ENCODE data around the gene ARHGAP26. TPM values are rescaled to one million over a fixed set of nuclear protein-coding genes. Genes with fewer than 3 reads are reported as not detected.

The ARHGAP26 gene
- total RNA-seq, 1 experiment from 2014 or later: 34.5 TPM

DNA sequence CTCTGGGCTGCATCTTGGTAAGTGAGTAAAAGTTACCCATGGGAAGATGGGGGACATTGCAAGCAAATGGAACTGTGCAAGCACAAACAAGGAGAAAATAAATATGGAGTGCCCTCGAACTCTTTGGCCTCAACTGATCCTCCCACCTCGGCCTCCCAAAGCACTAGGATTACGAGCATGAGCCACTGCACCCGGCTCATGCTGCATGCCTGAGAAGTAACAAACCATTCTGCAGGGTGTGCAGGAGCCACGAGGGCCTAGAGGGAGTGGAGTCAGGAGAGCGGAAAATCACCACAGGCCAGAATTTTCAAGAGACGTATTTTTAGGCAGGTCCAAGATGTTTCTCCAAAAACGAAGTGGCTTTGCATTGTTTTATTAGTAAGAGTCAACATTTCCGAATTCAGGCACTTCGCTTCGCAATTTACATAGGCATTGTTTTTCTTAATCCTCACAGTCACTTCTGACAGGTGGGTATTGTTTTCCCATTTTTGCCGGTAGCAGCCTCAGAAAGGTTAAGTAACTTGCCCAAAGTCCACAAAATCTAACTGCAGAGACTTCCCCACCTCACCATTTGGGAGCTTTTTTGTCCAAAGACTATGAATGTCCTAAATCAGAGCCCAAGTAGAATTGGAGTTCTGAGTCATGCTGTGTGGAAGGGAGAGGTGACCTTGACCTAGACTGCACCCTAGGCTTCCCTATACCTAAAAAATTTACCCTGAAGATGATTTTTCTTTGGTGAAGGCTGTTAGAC lies 403.1 kb downstream of the ARHGAP26 start:
- Histone ChIP-seq H4K20me1 (ENCODE audit: insufficient read depth) (no peaks in the 10 kb centered on the region), H3K27ac (ENCODE audit: low read depth, low read length) (no peak overlapping the region), H3K36me3 (ENCODE audit: control insufficient read depth in 1 of 2, insufficient read depth in 2 of 2, low read length in 2 of 2) (no peaks in the 10 kb centered on the region), H2AFZ (ENCODE audit: low read depth, low read length, poor library complexity, severe bottlenecking) (no peak overlapping the region), H3K79me2 (ENCODE audit: insufficient read depth, low read length) (no peaks in the 10 kb centered on the region), H3K9me3 (ENCODE audit: control insufficient read depth in 1 of 2, insufficient read depth in 1 of 2, low read depth in 1 of 2, low read length in 2 of 2) (no peaks in the 10 kb centered on the region), H3K4me3 (replicated peaks in 1 of 2; ENCODE audit: low read depth in 1 of 2, low read length in 2 of 2) (no peak overlapping the region), H3K4me1 (ENCODE audit: control insufficient read depth in 1 of 2, insufficient read depth in 2 of 2, low read length in 2 of 2) (no peaks in the 10 kb centered on the region), H3K4me2 (ENCODE audit: low read length) (no peak overlapping the region), H3K27me3 (ENCODE audit: insufficient read depth, low read length) (no peaks in the 10 kb centered on the region), H3K9me2 (ENCODE audit: insufficient read depth) (no peaks in the 10 kb centered on the region), H3K9ac (ENCODE audit: low read length) (no peak overlapping the region)
- ChIA-PET CTCF (no interaction called here), POLR2A (no interaction called here), RAD21 (ENCODE audit: low non-redundant PET in 1 of 2, low total read pairs in 2 of 2, uncharacterized antibody in 2 of 2, unreplicated experiment in 2 of 2) (no interaction called here)
- TF ChIP-seq TCF7L2 (IDR thresholded peaks at IDR 0.05; ENCODE audit: borderline replicate concordance, extremely low read depth, insufficient read depth, insufficient read length) (no peak), SRF (IDR thresholded peaks at IDR 0.05; ENCODE audit: low read depth) (no peak), ZFX (IDR thresholded peaks at IDR 0.05) (no peak), ELF1 (IDR thresholded peaks at IDR 0.05; ENCODE audit: borderline replicate concordance, low read depth) (no peak), CEBPB (IDR thresholded peaks at IDR 0.05; ENCODE audit: low read depth) (no peak), EGR1 (IDR thresholded peaks at IDR 0.05; ENCODE audit: low read depth) (no peak), CBX3 (IDR thresholded peaks at IDR 0.05; ENCODE audit: low read depth) (no peak), SP1 (IDR thresholded peaks at IDR 0.05; ENCODE audit: low read depth) (no peak), POLR2A (IDR thresholded peaks at IDR 0.05; ENCODE audit: borderline replicate concordance, extremely low read depth, insufficient read depth, insufficient read length) (no peak), SIN3A (IDR thresholded peaks at IDR 0.05; ENCODE audit: low read depth) (no peak), EZH2 (IDR thresholded peaks at IDR 0.05) (no peak), RAD21 (IDR thresholded peaks at IDR 0.05; ENCODE audit: low read depth) (no peak), YY1 (IDR thresholded peaks at IDR 0.05; ENCODE audit: extremely low read depth, insufficient replicate concordance, low read depth, low read length) (no peak), ZNF274 (IDR thresholded peaks at IDR 0.05; ENCODE audit: low read depth, low read length) (no peak), FOSL1 (IDR thresholded peaks at IDR 0.05; ENCODE audit: low read depth) (no peak)
- TF ChIP-seq, protein P1, sequence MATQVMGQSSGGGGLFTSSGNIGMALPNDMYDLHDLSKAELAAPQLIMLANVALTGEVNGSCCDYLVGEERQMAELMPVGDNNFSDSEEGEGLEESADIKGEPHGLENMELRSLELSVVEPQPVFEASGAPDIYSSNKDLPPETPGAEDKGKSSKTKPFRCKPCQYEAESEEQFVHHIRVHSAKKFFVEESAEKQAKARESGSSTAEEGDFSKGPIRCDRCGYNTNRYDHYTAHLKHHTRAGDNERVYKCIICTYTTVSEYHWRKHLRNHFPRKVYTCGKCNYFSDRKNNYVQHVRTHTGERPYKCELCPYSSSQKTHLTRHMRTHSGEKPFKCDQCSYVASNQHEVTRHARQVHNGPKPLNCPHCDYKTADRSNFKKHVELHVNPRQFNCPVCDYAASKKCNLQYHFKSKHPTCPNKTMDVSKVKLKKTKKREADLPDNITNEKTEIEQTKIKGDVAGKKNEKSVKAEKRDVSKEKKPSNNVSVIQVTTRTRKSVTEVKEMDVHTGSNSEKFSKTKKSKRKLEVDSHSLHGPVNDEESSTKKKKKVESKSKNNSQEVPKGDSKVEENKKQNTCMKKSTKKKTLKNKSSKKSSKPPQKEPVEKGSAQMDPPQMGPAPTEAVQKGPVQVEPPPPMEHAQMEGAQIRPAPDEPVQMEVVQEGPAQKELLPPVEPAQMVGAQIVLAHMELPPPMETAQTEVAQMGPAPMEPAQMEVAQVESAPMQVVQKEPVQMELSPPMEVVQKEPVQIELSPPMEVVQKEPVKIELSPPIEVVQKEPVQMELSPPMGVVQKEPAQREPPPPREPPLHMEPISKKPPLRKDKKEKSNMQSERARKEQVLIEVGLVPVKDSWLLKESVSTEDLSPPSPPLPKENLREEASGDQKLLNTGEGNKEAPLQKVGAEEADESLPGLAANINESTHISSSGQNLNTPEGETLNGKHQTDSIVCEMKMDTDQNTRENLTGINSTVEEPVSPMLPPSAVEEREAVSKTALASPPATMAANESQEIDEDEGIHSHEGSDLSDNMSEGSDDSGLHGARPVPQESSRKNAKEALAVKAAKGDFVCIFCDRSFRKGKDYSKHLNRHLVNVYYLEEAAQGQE (IDR thresholded peaks at IDR 0.05; ENCODE audit: low read depth): no peak
- TF ChIP-seq, protein P2, sequence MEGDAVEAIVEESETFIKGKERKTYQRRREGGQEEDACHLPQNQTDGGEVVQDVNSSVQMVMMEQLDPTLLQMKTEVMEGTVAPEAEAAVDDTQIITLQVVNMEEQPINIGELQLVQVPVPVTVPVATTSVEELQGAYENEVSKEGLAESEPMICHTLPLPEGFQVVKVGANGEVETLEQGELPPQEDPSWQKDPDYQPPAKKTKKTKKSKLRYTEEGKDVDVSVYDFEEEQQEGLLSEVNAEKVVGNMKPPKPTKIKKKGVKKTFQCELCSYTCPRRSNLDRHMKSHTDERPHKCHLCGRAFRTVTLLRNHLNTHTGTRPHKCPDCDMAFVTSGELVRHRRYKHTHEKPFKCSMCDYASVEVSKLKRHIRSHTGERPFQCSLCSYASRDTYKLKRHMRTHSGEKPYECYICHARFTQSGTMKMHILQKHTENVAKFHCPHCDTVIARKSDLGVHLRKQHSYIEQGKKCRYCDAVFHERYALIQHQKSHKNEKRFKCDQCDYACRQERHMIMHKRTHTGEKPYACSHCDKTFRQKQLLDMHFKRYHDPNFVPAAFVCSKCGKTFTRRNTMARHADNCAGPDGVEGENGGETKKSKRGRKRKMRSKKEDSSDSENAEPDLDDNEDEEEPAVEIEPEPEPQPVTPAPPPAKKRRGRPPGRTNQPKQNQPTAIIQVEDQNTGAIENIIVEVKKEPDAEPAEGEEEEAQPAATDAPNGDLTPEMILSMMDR (IDR thresholded peaks at IDR 0.05 in 2 of 3, conservative IDR thresholded peaks at IDR 0.05 in 1 of 3; ENCODE audit: borderline replicate concordance in 1 of 3, insufficient read depth in 1 of 3, low read depth in 2 of 3, low read length in 2 of 3): no peak
- TF ChIP-seq, protein P3, sequence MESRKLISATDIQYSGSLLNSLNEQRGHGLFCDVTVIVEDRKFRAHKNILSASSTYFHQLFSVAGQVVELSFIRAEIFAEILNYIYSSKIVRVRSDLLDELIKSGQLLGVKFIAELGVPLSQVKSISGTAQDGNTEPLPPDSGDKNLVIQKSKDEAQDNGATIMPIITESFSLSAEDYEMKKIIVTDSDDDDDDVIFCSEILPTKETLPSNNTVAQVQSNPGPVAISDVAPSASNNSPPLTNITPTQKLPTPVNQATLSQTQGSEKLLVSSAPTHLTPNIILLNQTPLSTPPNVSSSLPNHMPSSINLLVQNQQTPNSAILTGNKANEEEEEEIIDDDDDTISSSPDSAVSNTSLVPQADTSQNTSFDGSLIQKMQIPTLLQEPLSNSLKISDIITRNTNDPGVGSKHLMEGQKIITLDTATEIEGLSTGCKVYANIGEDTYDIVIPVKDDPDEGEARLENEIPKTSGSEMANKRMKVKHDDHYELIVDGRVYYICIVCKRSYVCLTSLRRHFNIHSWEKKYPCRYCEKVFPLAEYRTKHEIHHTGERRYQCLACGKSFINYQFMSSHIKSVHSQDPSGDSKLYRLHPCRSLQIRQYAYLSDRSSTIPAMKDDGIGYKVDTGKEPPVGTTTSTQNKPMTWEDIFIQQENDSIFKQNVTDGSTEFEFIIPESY (IDR thresholded peaks at IDR 0.05; ENCODE audit: extremely low read depth, insufficient replicate concordance, low read length): no peak
- TF ChIP-seq, protein P4, sequence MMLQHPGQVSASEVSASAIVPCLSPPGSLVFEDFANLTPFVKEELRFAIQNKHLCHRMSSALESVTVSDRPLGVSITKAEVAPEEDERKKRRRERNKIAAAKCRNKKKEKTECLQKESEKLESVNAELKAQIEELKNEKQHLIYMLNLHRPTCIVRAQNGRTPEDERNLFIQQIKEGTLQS (IDR thresholded peaks at IDR 0.05): no peak
- DNase-seq (ENCODE audit: low read depth, low spot score) (no peak), ATAC-seq (no peak)
- BruUV-seq (replicated peaks): no TSS peak
- intact Hi-C loops (cut with micrococcal nuclease): no loop called here
